Esophagus (tissue), 2 donors: ENCODE measurements around the gene TGM2. TPM values are rescaled to one million over a fixed set of nuclear protein-coding genes. Genes with fewer than 3 reads are reported as not detected.

Experiments
- H3K27ac ChIP-seq, 2 donors: one replicate each; pipeline ENCODE4 v1.5.1; 2013; ENCODE audit warnings: low read depth in 2 of 2, mild to moderate bottlenecking in 2 of 2, inconsistent platforms in 1 of 2, low read length in 1 of 2, moderate library complexity in 1 of 2
- H3K27me3 ChIP-seq, 2 donors: one replicate each; pipeline ENCODE4 v1.6.1; 2013; ENCODE audit warnings: low read length in 2 of 2, control low read depth in 1 of 2, mild to moderate bottlenecking in 1 of 2; ENCODE audit not compliant: insufficient read depth in 2 of 2, control insufficient read depth in 1 of 2
- H3K36me3 ChIP-seq, 2 donors: one replicate each; pipeline ENCODE4 v1.6.1; 2013; ENCODE audit warnings: low read length in 1 of 2; ENCODE audit not compliant: control insufficient read depth in 2 of 2, insufficient read depth in 2 of 2
- H3K4me1 ChIP-seq, 2 donors: one replicate each; pipeline ENCODE4 v1.6.1; 2013; ENCODE audit warnings: low read length in 1 of 2; ENCODE audit not compliant: control insufficient read depth in 2 of 2, insufficient read depth in 2 of 2
- H3K4me3 ChIP-seq, 2 donors: one replicate each; pipeline ENCODE4 v1.5.1; 2013; ENCODE audit warnings: low read length in 2 of 2, mild to moderate bottlenecking in 2 of 2, low read depth in 1 of 2, moderate library complexity in 1 of 2
- H3K9me3 ChIP-seq, 2 donors: one replicate each; pipeline ENCODE4 v1.6.1; 2013; ENCODE audit warnings: mild to moderate bottlenecking in 2 of 2, low read depth in 1 of 2, low read length in 1 of 2, moderate library complexity in 1 of 2; ENCODE audit not compliant: control insufficient read depth in 2 of 2, insufficient read depth in 1 of 2
- WGBS, 2 donors: extraction: QIAGEN DNeasy Blood & Tissue Kit; methylation state at CpG; one replicate each; pipeline ENCODE4 v1.1.7; 2013; 5-methylcytosine and 5-hydroxymethylcytosine counted together
- polyA plus RNA-seq, 2 donors: library from polyadenylated mRNA; stranded (reverse); fragments of 200-250 nt; gene quantifications; one replicate each; pipeline ENCODE4 v1.2.3, GENCODE V29; 2013
- donor health status: healthy with polysubstance abuse.
- donor health status: Bipolar disorder and iron deficiency.

TGM2 gene
- polyA plus RNA-seq, 2 donors = 5.1 to 8.6 TPM

DNA sequence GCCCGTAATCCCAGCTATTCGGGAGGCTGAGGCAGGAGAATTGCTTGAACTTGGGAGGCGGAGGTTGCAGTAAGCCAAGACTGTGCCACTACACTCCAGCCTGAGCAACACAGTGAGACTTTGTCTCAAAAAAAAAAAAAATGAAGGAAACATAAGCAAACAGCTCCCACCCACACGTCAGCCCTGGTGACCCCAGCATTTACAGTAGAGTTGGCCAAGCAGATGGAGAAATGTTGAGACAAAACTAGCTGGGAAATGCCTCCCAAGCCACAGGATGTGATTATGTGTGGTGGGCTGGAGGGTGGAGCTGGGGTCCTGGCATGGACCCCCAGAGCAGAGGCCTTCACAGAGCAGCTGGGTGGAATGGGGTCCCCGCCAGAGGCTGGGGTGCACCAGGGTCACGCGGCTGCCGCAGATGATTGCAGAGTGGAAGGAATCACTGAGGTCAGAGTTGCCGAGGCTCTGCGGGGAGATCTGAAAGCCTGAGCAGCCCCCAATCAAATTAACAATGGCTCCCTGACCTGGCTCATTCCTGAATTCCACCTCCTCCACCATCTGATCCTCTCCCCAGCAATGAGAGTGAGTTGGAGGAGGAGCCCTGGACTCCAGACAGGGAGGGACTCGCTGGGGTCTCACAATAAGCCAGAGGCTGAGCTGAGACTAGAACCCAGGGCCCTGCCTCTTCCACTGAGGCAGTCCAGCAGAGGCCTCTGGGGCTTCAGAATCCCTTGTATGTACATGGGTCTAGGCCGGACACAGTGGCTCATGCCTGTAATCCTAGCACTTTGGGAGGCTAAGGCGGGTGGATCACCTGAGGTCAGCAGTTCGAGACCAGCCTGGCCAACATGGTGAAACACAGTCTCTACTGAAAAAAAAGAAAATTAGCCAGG, 34.7 kb upstream of the TGM2 start:
- H3K4me1 ChIP-seq = peaks cover 2 to 3% of the 10 kb centered on the region in 2 donors
- H3K27ac ChIP-seq = no peak overlapping the region
- no peaks in the 10 kb centered on the region for H3K36me3 ChIP-seq
- H3K27me3 ChIP-seq = no peaks in the 10 kb centered on the region
- H3K9me3 ChIP-seq = no peaks in the 10 kb centered on the region
- H3K4me3 ChIP-seq = no peak overlapping the region
- whole genome bisulfite sequencing, 2 donors = 83 to 89% methylated on average over 14 of the region's 14 CpGs

DNA sequence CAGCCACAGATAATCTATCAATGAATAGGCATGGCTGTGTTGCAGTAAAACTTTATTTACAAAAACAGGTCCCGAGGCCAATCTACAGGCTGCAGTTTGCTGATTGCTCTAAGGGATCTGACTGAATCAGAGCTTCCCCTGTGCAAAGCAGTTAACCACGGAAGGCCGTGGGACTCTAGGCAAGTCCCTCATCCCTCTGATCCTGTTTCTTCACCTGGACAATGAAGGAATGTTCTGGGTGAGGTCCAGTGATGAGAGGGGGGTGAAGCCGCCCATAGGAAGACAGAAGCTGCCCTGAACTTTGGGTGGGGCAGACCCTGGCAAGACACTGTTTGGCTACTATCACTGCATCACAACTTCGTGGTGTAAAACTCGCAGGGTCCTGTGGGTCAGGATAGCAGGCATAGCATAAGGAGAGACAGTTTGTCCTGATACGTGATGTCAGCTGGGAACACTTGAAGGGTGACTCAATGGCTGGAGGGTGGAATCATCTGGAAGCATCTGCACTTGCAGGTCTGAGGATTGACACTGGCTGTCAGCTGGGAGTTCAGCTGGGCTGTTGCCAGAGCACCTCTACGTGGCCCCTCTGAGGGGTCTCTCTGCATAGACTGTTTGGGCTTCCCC, 33.3 kb upstream of the TGM2 start:
- Histone ChIP-seq H3K9me3 (no peaks in the 10 kb centered on the region), H3K4me1 (peaks cover 2 to 3% of the 10 kb centered on the region in 2 donors), H3K27me3 (no peaks in the 10 kb centered on the region), H3K27ac (no peak overlapping the region), H3K36me3 (no peaks in the 10 kb centered on the region), H3K4me3 (no peak overlapping the region)
- WGBS, 2 donors = 60 to 73% methylated on average over 8 of the region's 8 CpGs

DNA sequence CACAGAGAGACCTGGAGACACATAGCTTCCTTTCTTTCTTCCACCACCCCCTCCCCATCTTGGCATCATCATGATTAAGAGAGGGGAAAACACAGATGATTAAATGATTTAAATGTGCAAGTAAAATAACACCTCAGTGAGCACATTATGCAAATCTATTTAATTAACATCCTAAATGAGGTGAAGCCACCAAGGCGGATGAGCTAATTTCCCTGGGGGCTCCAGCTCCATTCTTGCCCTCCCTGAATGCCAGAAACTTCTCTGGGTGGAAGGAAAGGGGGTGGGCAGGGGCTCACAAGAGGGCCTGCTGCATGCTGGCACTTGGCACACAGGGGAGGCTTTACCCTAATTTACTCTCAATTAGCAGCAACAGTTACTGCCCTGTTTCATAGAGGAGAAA, 32.5 kb upstream of the TGM2 start:
- Histone ChIP-seq H3K4me1 (peaks cover 2 to 3% of the 10 kb centered on the region in 2 donors), H3K9me3 (no peaks in the 10 kb centered on the region), H3K27me3 (no peaks in the 10 kb centered on the region), H3K27ac (no peak overlapping the region), H3K36me3 (no peaks in the 10 kb centered on the region), H3K4me3 (no peak overlapping the region)
- WGBS, 2 donors = 90 to 92% methylated on average over 1 of the region's 1 CpG

DNA sequence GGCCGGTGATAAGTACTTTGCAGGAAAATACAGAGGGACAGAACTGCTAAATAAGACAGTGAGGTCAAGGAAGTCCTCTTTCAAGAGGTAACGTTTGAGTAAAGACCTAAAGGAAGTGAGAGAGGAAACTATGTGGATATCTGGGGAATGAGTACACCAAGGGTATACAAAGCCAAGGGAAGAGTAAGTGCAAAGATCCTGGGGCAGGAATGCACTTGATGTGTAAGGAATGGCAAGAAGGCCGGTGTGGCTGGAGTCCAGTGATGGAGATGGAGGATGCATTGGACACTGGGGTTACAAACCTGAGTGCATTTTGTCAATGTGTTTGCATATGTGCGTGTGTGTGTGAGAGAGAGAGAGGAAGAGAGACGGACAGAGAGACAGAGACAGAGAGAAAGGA, 32.1 kb upstream of the TGM2 start:
- WGBS, 2 donors = 77 to 83% methylated on average over 5 of the region's 5 CpGs
- Histone ChIP-seq H3K36me3 (no peaks in the 10 kb centered on the region), H3K27me3 (no peaks in the 10 kb centered on the region), H3K27ac (no peak overlapping the region), H3K4me1 (peaks cover 2 to 3% of the 10 kb centered on the region in 2 donors), H3K9me3 (no peaks in the 10 kb centered on the region), H3K4me3 (no peak overlapping the region)

DNA sequence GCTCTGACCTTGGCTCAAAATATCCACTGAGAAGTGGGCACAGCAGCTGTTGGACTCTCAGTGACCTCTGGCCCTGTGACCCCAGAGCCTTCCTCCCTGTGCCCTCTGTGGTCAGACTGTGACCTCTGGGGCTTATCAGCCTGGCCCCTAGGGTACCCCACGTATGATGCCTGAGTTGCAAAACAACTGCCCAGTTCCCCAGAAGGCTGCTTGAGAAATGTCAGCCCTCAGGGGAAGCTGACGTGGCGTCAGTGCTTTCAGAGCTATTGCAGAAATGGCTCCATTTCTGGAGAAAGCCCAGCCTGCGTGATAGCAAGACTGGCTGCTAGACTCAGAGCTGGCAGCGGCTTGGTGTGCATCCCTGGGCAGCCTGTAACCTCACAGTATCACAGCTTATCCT, 31.5 kb upstream of the TGM2 start:
- H3K9me3 ChIP-seq = no peaks in the 10 kb centered on the region
- H3K36me3 ChIP-seq = no peaks in the 10 kb centered on the region
- no peak overlapping the region for H3K27ac ChIP-seq
- H3K4me1 ChIP-seq = peaks cover 2 to 3% of the 10 kb centered on the region in 2 donors
- no peak overlapping the region for H3K4me3 ChIP-seq
- 37 to 39% methylated on average over 5 of the region's 5 CpGs for WGBS, 2 donors
- H3K27me3 ChIP-seq = no peaks in the 10 kb centered on the region

DNA sequence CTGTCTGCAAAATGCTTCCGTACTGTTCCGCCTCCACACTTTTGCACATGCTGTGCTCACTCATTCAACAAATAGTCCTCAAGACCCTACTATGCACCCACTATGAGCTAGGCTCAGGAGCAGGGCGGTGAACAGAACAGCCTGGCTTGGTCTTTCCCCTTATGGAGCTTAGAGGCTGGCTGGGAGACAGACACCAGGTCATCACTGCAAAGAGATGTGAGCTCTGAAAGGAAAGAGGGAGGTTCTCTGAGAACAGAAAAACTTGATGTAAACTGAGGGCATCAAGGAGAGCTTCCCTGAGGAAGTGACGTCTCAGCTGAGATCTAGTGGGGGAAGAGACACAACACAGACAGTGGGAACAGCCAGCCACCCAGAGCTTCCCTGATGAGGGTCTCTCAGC, 31.0 kb upstream of the TGM2 start:
- Histone ChIP-seq H3K4me3 (no peak overlapping the region), H3K27me3 (no peaks in the 10 kb centered on the region), H3K36me3 (no peaks in the 10 kb centered on the region), H3K9me3 (no peaks in the 10 kb centered on the region), H3K4me1 (peaks cover 2 to 3% of the 10 kb centered on the region in 2 donors), H3K27ac (no peak overlapping the region)
- WGBS, 2 donors = 83 to 87% methylated on average over 4 of the region's 4 CpGs

DNA sequence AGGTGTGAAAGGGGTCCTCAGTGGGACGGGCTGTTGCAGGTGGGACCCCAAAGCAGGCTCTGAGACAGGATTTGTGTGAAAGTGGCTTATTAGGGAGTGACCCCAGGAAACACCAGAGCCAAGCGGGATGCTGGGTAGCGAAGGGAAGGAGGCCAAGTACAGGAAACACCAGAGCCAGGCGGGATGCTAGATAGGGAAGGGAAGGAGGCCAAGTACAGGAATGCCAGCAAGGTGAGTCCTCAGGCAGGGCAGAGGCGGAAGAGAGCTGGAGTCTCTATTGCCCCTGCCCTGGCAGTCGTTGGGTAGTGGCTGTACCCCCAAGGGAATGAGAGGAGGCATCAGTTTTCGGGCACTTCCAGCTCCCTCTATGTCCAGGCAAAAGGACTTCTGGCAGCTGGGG, 30.5 kb upstream of the TGM2 start:
- Histone ChIP-seq H3K36me3 (no peaks in the 10 kb centered on the region), H3K4me3 (no peak overlapping the region), H3K9me3 (no peaks in the 10 kb centered on the region), H3K27ac (no peak overlapping the region), H3K27me3 (no peaks in the 10 kb centered on the region), H3K4me1 (peaks cover under 1 to 3% of the 10 kb centered on the region in 2 donors)
- WGBS, 2 donors = 56 to 63% methylated on average over 7 of the region's 7 CpGs

DNA sequence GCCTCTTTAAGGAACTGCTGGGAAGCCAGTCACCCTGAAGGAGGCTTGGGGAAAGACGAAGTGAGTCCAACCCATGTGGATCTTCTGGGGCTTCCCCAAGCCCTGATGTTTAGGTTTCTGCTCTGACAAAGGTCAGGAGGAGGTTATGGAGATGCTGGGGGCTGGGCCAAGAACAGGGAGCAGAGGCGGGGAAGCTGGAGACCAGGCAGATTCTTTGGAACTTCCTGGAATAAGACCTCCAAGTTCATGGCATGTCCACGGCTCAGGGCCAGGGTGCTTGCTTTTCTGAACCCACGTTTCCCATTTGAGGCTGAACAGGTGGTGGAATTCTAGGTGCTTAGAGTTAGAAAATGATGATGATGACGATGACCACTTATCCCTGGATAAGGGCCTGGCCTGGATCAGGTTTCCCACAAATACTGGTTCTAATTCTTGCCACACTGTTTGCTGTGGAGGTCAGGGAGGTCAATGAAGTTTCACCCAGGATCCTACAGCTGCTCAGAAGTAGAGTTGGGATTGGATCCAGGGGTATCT, 30.0 kb upstream of the TGM2 start:
- no peaks in the 10 kb centered on the region for H3K36me3 ChIP-seq
- 63 to 72% methylated on average over 5 of the region's 5 CpGs for WGBS, 2 donors
- peaks cover 0 to 3% of the 10 kb centered on the region in 2 donors for H3K4me1 ChIP-seq
- no peak overlapping the region for H3K4me3 ChIP-seq
- H3K27ac ChIP-seq = no peak overlapping the region
- no peaks in the 10 kb centered on the region for H3K9me3 ChIP-seq
- H3K27me3 ChIP-seq = no peaks in the 10 kb centered on the region

DNA sequence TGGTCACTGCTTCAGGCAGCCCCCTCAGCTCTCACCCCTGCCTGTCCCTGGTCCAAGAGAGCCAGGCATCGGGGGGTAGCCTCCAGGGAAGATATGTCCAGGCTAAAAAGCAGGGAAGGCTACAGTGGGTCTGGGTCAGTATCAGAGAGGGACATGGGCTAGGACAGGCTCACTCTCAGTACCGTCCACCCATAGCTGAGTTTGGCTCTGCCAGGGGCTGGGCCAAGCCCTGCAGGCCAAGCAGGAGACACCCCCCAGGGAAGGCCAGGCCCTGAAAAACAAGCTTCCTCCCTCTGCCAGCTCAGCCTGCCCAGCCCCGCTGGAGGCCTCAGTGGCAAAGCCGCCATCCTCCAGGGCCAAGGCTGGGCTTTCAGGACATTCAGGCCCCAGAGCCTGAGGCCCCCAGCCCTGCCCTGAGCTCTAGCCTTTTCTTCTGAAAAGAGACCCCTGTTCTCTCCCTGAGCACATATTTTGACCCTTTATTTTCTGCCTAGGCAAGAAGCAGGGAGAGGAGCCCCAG, 28.6 kb upstream of the TGM2 start:
- Histone ChIP-seq H3K9me3 (no peaks in the 10 kb centered on the region), H3K36me3 (no peaks in the 10 kb centered on the region), H3K27ac (no peak overlapping the region), H3K4me3 (no peak overlapping the region), H3K27me3 (no peaks in the 10 kb centered on the region), H3K4me1 (peaks cover 0 to 3% of the 10 kb centered on the region in 2 donors)
- WGBS, 2 donors = 89 to 91% methylated on average over 4 of the region's 4 CpGs
